ENCODE measurements around the gene SSH3. TPM values are rescaled to one million over a fixed set of nuclear protein-coding genes. Genes with fewer than 3 reads are reported as not detected.
A peak's percentile ranks its signal among the peaks of the same experiment; 100 is the strongest.

Gene SSH3
- total RNA-seq, 2 experiments from 2014 or later: 7.4 to 9.1 TPM

DNA sequence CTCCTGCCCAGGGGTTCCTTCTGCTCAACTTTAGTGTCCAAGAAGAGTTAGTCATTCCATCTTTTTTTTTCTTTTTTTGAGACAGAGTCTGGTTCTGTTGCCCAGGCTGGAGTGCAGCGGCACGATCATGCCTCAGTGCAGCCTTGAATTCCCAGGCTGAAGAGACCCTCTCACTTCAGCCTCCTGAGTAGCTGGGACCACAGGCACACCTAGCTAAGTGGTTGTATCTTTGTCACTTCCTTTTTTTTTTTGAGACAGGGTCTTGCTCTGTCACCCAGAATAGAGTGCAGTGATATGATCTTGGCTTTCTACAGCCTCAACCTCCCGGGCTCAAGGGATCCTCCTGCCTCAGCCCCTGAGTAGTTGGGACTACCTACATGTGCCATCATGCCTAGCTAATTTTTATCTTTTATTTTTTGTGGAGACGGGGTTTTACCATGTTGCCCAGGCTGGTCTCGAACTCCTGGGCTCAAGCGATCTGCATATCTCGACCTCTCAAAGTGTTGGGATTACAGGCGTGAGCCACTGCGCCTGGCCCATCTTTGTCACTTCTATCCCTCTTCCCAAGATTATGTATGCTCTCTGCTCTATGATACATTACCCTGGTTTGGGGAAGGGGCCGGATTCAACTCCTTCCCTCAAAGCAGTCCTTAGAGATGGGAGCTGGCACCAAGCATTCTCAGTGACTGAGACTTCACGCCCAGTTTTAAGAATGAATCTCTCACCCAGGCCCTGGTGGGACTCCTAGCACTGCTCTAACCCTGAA is 10.0 kb downstream of the SSH3 start:
- no peaks in the 10 kb centered on the region for H3K27me3 Mint-ChIP-seq
- DNase-seq: no peak
- no peak for ATAC-seq
- TF ChIP-seq, protein P1, sequence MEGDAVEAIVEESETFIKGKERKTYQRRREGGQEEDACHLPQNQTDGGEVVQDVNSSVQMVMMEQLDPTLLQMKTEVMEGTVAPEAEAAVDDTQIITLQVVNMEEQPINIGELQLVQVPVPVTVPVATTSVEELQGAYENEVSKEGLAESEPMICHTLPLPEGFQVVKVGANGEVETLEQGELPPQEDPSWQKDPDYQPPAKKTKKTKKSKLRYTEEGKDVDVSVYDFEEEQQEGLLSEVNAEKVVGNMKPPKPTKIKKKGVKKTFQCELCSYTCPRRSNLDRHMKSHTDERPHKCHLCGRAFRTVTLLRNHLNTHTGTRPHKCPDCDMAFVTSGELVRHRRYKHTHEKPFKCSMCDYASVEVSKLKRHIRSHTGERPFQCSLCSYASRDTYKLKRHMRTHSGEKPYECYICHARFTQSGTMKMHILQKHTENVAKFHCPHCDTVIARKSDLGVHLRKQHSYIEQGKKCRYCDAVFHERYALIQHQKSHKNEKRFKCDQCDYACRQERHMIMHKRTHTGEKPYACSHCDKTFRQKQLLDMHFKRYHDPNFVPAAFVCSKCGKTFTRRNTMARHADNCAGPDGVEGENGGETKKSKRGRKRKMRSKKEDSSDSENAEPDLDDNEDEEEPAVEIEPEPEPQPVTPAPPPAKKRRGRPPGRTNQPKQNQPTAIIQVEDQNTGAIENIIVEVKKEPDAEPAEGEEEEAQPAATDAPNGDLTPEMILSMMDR (IDR thresholded peaks at IDR 0.05): no peak
- peak overlapping the region; percentile 19 for H3K27ac Mint-ChIP-seq
- H3K4me3 Mint-ChIP-seq: no peak overlapping the region
- H3K9me3 Mint-ChIP-seq: no peaks in the 10 kb centered on the region
- intact Hi-C loops (cut with micrococcal nuclease): no loop called here
- POLR2A ChIA-PET: interaction anchor here (1.4 to 2.7 kb wide), 3 partner anchors 8 to 41 kb away, joined by 3 to 11 read pairs (median 9); partner anchors contain the start of gene ANKRD13D
- peaks cover 20% of the 10 kb centered on the region for H3K4me1 Mint-ChIP-seq (ENCODE audit: low read depth)
- CTCF ChIA-PET: interaction anchor here (0.7 to 1.6 kb wide), 6 partner anchors 9 to 61 kb away, joined by 3 to 7 read pairs (median 4); no protein-coding TSS in a partner anchor
- H3K36me3 Mint-ChIP-seq (ENCODE audit: low read depth): peaks cover 2% of the 10 kb centered on the region

DNA sequence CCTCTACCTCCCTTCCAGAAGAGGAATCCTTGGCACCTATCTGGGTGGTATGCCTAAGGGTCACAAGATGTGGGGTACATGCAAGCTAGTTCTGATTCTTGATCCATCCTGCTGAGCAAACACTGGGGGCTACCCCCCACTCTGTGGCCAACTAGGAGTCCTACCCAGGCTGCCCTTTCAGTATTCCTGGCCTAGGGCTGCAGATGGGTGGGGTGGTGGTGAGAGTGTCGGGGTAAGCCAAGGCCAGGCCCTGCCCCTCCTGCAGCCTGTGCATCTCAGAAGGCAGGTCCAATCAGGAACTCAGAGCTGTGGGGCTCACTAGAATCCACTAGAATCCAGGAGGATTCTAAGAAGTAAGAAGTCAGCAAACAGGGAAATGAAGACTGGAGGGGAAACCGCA is 10.9 kb downstream of the SSH3 start:
- Mint-ChIP-seq H3K9me3 (no peaks in the 10 kb centered on the region), H3K27ac (no peak overlapping the region), H3K4me3 (no peak overlapping the region), H3K36me3 (ENCODE audit: low read depth) (peaks cover 2% of the 10 kb centered on the region), H3K27me3 (no peaks in the 10 kb centered on the region), H3K4me1 (ENCODE audit: low read depth) (peaks cover 25% of the 10 kb centered on the region)
- ATAC-seq (no peak), DNase-seq (no peak)
- POLR2A ChIA-PET: interaction anchor here (1.3 to 2.7 kb wide), 5 partner anchors 9 to 74 kb away, joined by 3 to 11 read pairs (median 5); partner anchors contain the start of gene ANKRD13D
- TF ChIP-seq, protein P1 (IDR thresholded peaks at IDR 0.05): no peak
- intact Hi-C loops (cut with micrococcal nuclease): no loop called here
- CTCF ChIA-PET: interaction anchor here (0.7 to 1.6 kb wide), 6 partner anchors 10 to 60 kb away, joined by 3 to 7 read pairs (median 4); no protein-coding TSS in a partner anchor

DNA sequence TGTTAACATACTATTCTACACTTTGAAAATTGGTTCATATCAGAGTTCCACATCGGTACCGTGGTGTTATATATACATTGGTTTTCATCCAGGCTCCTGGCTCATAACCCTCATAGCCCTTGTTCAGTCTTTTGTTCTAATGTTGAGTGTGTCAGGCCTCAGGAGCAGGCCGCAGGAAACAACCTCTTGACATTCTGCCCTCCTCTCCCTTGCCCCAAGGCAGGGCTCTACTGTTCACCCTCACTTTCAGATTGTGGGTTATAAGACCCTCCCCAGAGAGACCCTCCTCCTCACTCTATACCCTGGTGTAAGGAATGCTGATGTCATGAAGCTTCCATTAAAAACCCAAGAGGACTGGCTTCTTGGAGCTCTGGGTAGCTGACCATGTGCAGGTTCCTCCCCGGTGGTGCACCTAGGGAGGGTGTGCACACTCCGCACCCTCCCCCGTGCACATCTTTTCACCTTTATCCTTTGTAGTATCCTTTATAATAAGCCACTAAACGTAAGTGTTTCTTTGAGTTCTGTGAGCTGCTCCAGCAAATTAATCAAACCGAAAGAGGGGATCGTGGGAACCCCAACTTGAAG is 12.1 kb downstream of the SSH3 start:
- H3K27ac Mint-ChIP-seq: no peak overlapping the region
- TF ChIP-seq, protein P1 (IDR thresholded peaks at IDR 0.05): no peak
- H3K4me3 Mint-ChIP-seq: peak overlapping the region; percentile 24
- no peaks in the 10 kb centered on the region for H3K27me3 Mint-ChIP-seq
- ChIA-PET POLR2A (interaction anchor here (0.6 to 2.7 kb wide), 6 partner anchors 25 to 47 kb away, joined by 3 to 11 read pairs (median 4); partner anchors contain the start of gene ANKRD13D), CTCF (interaction anchor here (1.2 to 5.1 kb wide), 5 partner anchors 12 to 62 kb away, joined by 4 to 65 read pairs (median 23); partner anchors contain the start of genes GRK2 and SSH3)
- intact Hi-C loops (cut with micrococcal nuclease): no loop called here
- H3K4me1 Mint-ChIP-seq (ENCODE audit: low read depth): peaks cover 25% of the 10 kb centered on the region
- ATAC-seq: no peak
- H3K36me3 Mint-ChIP-seq (ENCODE audit: low read depth): peaks cover 2% of the 10 kb centered on the region
- DNase-seq: no peak
- H3K9me3 Mint-ChIP-seq: no peaks in the 10 kb centered on the region

DNA sequence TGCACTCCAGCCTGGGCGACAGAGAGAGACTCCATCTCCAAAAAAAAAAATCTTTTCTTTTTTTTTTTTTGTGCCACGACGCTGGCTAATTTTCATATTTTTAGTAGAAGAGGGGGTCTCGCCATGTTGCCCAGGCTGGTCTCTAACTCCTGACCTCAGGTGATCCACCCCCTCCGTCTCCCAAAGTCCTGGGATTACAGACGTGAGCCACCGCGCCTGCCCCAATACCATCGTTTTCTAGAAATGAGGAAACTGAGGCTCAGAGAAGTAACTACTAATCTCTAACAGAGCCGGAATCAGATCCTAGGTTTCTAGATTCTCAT is 13.5 kb downstream of the SSH3 start:
- no peaks in the 10 kb centered on the region for H3K27me3 Mint-ChIP-seq
- intact Hi-C loops (cut with micrococcal nuclease): loop anchor here (2.0 kb wide), 1 partner anchor 48 kb away; no protein-coding TSS in a partner anchor
- H3K4me1 Mint-ChIP-seq (ENCODE audit: low read depth): peaks cover 21% of the 10 kb centered on the region
- TF ChIP-seq, protein P1 (IDR thresholded peaks at IDR 0.05): no peak
- ChIA-PET CTCF (interaction anchor here (0.6 to 5.7 kb wide), 25 partner anchors 9 to 267 kb away, joined by 3 to 65 read pairs (median 7); partner anchors contain the start of genes ANKRD13D, GRK2, GSTP1 and POLD4), POLR2A (interaction anchor here (0.6 to 2.6 kb wide), 15 partner anchors 9 to 77 kb away, joined by 3 to 21 read pairs (median 5); partner anchors contain the start of genes ANKRD13D and RAD9A)
- H3K36me3 Mint-ChIP-seq (ENCODE audit: low read depth): peaks cover 2% of the 10 kb centered on the region
- no peaks in the 10 kb centered on the region for H3K9me3 Mint-ChIP-seq
- H3K27ac Mint-ChIP-seq: peak overlapping the region; percentile 97
- DNase-seq: no peak
- ATAC-seq: no peak
- peak overlapping the region; percentile 94 for H3K4me3 Mint-ChIP-seq
